HG03196 (cell line): ENCODE data around the gene DIP2C.
"Not testable (repeated sequence)": the region's sequence is repeated elsewhere in the genome, so short reads cannot be mapped to it uniquely, and the experiment has no call there.

ENCODE experiments used
- ATAC-seq: cut with Tn5 transposase; IDR thresholded peaks from one replicate; pipeline ENCODE4 v1.9.1; 2021; ENCODE audit not compliant: unreplicated experiment

Gene DIP2C

GRCh38 chr10:525565-526315, 163.7 kb downstream of the DIP2C start:
- no peak for ATAC-seq

GRCh38 chr10:523925-524324, 165.5 kb downstream of the DIP2C start:
- no peak for ATAC-seq

GRCh38 chr10:522350-522749, 167.1 kb downstream of the DIP2C start:
- no peak for ATAC-seq

GRCh38 chr10:521261-522250, 167.9 kb downstream of the DIP2C start:
- no peak for ATAC-seq

- no peak for ATAC-seq
Observed at GRCh38 chr10:520402-520787, 169.1 kb downstream of the DIP2C start.

- no peak for ATAC-seq
Observed at GRCh38 chr10:519716-520401, 169.6 kb downstream of the DIP2C start.

GRCh38 chr10:519055-519715, 170.3 kb downstream of the DIP2C start:
- ATAC-seq, result no peak

- ATAC-seq, result no peak
Observed at GRCh38 chr10:517872-518475, 171.5 kb downstream of the DIP2C start.

GRCh38 chr10:517241-517830, 172.1 kb downstream of the DIP2C start:
- no peak for ATAC-seq

- ATAC-seq, result no peak
Observed at GRCh38 chr10:516764-517163, 172.7 kb downstream of the DIP2C start.

- ATAC-seq, result no peak
Observed at GRCh38 chr10:515674-516073, 173.8 kb downstream of the DIP2C start.

- no peak for ATAC-seq
Observed at GRCh38 chr10:514137-514671, 175.3 kb downstream of the DIP2C start.

GRCh38 chr10:513393-513792, 176.1 kb downstream of the DIP2C start:
- ATAC-seq, result no peak

- ATAC-seq, result not testable (repeated sequence)
Observed at GRCh38 chr10:512661-513060, 176.8 kb downstream of the DIP2C start.

GRCh38 chr10:511849-512191, 177.6 kb downstream of the DIP2C start:
- no peak for ATAC-seq

- ATAC-seq, result no peak
Observed at GRCh38 chr10:511101-511848, 178.2 kb downstream of the DIP2C start.

- no peak for ATAC-seq
Observed at GRCh38 chr10:510415-510881, 179.0 kb downstream of the DIP2C start.

- no peak for ATAC-seq
Observed at GRCh38 chr10:509361-510102, 179.9 kb downstream of the DIP2C start.
